NCI-H1105 treated with DMSO at 0.1 percent for 48 hours (cell line): ENCODE measurements around the gene TBC1D22A.
"Not testable (repeated sequence)": the region's sequence is repeated elsewhere in the genome, so short reads cannot be mapped to it uniquely, and the experiment has no call there.

Experiments
- DNase-seq: peaks from one replicate; lab custom pipeline; 2025; lab: John Stamatoyannopoulos, UW

Gene TBC1D22A

DNA sequence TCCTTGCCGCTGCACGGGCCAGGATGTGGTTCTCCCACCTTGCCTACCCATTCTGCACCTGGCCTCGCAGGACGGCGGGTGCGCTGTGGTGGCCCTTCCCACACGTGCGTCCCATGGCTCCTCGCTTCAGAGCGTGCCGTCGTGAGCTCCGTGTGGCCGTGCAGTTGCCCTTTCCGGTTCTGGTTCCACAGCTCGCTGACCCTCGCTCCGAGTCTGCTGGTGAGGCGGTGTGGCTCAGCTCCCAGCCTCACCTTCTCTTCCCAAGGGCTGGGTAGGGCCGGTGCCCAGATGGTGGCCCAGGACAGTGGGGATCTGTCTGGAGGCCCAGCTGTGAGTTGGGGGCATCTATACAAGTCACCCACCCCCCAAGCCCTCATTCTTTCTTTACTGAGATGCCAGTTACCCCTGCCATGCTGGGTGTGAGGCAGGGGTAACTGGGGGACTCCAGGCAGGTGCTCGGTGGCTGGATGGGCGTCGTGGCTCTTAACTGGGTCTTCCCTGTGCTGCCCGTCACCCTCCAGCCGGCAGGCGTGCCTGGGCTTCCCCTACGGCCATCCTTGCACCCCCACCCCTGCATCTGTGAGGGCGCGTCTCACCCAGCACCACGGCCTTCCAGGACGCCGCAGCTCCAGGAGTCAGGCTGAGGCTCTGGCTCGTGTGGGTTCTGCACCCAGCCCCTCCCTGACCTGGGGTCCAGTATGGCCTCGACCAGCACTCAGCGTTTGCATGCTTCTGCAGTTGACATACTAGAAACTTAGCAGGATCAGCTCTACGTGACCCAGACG, 395.2 kb downstream of the TBC1D22A start:
- no peak for DNase-seq

DNA sequence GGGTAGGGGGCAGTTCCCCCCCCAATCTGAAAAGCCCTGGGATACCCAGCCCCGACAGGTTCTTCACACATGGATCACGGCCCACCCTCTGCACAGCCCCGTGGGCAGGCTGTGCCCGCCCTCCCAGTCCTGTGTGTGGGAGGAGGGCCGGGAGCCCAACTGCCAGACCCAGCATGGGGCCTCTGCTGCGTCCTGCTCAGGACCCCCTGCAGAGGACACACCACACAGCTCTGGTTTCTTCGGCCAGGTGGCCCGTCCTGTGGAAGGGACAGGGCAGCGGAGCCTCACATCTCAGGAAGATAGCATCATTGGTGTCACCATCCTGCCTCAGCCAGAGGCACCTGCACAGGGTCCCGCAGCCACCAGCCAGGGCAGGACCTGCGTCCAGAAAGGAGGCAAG, 396.0 kb downstream of the TBC1D22A start:
- no peak for DNase-seq

DNA sequence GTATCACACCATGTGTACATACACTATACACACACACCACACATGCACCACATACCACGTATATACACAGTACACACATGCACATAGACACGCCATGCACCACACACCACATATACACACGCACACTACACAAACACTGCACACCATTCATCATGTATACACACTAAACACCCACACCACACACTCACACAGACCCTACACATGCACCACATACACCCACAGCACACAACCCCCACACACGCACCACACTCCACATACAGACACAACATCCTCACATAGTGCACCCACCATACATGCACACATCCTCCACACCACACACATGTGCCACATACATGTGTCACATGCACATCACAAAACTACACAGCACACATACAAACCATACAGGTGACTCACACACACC, 397.1 kb downstream of the TBC1D22A start:
- no peak for DNase-seq

DNA sequence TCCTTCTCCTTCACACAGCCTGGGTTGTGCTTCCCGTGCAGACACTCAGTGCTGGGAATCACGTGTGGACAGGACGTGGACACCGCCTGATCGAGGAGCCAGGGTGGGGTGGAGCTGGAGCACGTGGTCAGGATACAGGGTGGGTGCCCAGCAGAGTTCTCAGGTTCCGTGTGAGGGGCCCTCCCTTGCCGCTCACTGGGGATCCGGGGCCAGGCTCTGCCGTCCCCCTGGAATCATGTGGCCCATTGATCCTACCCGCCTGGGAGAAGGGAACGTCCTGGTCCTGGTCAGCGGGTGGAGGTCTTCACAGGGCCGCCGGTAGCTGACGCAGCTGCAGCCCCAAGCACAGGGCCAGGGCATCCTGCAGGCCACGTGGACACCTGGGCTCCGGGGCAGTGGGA, 397.7 kb downstream of the TBC1D22A start:
- DNase-seq: no peak

DNA sequence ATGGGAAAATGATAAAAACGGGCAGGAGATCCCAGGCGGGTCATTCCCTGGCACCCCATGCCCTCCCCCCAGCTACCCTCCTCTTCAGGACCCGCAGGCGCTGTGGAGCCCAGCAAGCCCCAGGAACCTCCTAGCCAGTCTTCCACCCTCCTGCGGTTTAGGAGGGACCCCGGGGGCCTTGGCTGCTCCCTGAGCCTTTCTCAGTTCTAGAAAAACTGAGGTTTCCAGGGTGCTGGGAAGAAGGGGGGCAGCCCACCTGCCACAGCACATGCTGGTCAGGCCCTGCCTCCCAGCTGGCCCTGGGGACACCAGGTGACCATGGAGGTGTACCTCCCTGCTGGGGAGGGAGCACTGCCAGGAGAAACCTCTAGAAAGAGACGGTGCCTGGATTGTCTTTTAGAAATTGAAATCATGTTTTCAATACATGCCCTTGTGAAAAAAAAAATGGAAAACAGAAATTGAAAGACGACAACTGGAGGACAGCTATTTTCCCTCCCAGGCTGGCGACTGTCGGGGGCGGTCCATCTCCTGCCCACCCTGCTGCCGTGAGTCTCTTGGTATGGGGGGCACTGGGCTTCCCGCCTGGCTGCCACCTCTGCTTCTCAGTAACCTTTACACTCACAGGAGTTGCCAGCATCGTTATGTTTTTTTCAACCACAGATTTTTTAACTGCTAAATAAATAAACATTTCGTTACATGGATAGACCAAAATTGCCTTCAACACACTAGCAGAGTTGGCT, 398.5 kb downstream of the TBC1D22A start:
- no peak for DNase-seq

DNA sequence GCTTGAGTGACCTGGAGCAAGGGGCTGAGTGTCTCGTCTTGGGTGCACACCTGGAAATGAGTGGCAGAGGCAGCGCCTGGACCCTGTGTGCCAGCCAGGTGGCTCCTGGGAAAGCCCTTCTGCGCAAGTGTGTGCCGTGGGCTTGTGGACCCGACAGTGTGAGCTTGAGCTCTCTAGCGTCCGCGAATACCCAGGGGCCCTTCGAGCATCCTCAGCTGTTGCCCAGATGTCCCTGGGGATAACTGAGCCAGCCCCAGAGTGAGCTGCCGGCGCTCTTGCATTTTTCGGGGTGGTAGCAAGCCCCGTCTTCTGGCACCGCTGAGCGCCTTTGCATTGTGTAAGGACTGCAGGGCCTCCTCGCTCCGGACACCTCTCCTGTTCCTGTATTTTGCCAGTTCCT, 399.2 kb downstream of the TBC1D22A start:
- DNase-seq: peak; percentile 33

DNA sequence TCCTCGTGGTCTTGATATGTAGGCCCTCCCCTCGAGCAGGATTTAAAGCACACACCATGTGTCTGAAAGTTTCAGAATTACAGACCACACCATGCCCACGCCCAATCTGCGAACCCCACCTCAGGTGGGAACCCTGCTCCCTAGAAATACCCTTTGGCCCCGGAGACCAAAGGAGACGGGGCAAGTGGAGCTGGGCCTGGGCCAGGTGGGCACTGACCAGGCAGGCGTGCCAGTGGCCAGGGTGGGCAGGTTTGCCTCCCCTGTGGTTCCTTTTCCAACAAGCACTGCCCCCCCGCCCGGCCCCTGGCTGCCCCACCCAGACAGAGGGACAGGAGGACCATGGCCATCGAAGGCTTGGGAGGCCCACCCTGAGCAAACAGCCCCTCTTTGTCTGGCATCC, 400.4 kb downstream of the TBC1D22A start:
- DNase-seq: no peak

DNA sequence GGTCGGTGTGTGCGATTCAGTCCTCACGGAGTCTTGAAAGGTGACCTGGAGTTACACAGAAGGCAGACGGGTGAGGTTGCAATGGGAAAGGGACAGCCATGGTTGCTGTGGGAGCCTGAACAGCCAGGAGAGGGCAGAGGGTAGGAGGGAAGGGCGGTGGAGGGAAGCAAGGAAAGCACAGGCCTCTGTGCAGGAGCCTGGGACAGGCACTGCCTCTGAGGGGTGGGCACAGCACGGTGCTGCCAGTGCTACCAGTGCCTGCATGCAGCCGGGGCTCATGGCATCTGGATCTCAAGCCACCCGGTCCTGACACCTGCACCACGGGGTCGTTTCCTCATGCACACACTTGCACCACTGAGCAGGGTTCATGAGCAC, 401.0 kb downstream of the TBC1D22A start:
- DNase-seq: no peak

DNA sequence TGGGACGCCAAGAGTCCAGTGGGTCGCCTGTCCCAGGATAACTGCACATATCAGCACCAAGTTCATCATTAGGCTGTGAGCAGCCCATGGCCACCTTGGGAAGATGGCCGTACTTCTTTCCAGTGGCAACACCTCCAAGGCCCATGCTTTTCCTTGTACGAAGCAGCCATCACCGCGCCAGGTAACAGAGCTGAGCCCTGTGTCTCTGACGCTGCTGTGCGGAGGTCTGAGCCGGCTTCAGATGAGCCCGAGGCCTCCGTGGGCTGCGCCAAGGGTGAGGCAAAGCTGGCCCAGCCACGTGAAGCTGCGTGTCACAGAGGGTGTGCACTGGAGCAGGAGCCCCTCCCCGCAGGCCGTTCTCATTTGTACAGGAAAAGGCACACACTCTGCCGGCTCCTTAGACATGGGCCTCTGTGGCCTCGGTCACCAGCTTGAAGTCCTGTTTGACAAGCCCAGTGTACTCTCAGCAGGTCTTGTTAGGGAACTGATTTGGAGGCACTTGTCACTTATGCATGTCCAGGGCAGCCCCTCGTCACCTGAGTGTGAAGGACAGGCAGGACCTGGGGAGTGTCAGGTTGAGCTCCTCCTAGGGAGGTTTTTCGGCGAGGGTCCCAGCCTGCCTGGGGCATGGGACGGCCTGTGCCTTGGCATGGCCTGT, 401.5 kb downstream of the TBC1D22A start:
- DNase-seq: no peak

DNA sequence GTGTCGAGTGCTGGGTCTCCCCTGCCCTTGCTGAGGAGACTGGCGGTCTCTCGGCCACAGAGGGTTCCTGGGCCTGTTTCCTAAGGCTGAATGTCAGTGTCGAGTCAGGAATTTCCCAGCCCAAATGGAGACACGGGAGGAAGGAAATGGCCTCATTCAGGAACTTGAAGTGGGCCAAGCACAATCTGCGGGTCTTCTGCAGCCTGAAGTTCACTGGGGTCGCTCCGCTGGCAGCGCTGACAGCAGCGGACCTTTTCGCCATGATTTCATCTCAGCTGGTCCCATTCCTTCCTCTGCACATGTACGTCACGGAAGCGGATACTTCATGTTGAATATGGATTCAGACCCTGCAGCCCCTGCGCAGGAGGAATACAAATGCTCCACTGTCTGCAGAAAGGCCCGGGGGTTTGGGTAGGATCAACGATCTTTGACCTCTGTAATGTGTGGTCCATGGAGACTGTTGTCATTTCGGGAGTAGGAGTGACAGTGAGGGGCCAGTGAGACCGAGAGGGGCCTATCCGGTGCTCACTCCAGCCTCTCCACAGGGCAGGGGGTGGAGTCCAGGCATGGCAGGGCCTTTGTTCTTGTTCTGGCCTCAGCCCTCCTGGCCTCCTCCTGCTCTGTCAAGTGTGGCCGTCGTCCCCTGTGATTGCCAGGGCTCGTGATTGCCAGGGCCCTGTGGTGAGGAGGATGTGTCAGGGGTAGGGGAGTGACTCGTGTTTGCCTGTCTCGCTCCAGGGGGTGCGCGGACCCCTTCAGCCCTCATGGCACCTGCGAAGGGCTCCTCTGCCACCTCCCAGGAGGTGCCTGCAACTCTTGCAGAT, 402.3 kb downstream of the TBC1D22A start:
- no peak for DNase-seq

DNA sequence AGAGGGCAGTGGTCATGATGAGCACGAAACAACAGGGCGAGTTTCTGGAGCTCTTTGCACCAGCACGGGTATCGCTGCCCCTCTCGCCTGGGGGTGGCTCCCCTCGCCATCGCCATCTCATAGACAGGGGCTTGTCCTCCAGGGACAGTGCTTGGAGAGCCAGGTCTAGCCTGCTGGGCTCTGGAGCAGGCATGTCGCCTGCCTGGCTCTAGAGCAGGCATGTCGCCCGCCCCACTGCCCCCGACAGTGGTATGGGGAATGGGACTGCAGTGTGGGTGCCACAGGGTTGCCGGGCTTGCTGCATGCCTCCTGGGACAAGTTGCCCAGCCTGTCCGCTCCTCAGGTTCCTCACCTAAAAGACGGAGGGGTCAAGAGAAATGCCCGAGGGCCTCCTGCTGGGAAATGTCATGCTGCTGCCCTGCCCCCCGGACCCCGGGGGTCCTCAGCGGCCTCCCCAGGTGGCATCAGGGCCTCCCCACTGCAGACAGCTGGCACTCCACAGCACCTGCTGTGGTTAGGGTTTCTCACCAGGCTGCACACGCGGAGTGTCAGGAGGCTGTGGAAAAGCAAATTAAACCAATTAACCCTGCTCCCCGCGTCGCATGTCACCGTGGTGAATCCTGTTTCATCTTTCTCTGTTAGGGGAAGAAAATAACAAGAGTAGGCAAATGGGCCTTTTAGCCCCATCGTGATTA, 403.0 kb downstream of the TBC1D22A start:
- DNase-seq: peak; percentile 75

DNA sequence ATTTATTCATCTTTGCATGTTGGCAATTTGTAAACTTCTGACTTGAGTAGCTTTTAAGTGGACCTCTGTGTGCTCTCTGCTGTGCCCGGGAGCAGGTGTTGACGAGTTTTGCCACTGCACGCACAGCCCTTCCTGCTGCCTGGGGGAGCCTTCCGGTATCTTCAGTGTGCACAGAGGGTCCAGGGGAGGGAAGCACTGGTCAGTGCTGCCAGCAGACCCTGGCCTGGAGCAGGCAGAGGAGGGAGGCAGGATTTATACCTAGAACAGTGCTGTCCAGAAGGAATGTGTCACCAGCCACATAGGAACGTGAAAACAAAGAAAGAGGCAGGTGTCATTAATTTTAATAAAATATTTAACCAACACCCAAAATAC, 403.6 kb downstream of the TBC1D22A start:
- no peak for DNase-seq

DNA sequence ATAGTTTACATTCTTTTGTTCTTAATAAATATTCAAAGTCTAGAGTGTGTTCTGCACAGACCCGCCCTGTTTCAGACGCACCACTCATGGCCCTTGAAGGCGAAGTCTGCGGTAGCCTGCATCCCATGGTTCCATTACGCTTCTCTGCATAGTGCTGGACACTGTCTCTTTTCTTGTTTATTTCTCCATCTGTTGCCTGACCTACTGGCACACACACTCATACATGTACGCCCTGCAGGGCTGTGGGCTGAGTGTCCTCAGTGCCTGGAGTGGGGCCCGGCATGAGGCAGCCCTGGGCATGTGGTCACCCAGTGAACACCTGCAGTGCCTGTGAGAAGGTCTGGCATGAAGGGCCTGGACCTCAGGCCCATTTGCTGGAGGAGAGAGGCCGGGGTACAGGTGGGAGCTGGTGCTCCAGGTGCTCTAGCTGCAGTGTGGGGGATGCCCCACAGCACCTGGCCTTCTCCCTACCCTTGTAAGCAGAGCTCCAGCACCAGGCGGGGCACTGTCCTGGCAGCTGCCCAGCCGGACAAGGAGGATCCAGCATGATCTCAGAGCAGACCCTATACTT, 404.1 kb downstream of the TBC1D22A start:
- peak; percentile 16 for DNase-seq

DNA sequence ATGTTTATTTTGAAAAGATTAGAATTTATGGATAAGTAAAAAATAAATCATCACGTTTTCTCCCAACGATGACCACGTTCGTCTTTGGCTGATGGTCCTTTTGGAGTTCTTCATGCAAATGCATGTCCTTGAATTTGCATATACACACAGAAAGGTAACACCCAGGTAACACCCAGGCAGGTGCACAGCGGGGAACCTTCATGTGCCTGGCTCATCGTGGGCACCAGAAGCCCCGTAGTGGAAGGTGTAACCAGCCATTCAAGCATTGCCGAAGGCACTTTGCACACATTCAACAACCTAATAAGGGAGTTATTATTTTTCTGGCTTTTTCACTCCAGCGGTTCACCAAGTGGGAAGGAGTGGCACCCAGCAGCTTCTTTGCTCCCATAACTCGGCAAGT, 404.6 kb downstream of the TBC1D22A start:
- peak; percentile 34 for DNase-seq

DNA sequence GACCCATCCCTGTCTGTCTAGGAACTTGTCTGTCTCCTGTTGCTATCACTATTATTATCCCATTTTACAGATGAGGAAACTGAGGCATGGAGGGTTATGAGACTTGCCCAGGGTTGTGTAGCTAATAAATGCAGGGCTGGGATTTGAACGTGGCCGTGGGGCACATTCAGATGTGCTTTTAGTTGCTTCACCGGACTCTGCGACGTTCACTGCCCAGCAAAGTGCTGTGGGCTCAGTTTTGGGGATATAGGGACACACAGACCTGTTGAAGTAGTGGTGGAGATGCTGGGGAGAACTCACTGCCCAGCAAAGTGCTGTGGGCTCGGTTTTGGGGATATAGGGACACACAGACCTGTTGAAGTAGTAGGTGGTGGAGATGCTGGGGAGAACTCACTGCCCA, 405.5 kb downstream of the TBC1D22A start:
- not testable (repeated sequence) for DNase-seq

DNA sequence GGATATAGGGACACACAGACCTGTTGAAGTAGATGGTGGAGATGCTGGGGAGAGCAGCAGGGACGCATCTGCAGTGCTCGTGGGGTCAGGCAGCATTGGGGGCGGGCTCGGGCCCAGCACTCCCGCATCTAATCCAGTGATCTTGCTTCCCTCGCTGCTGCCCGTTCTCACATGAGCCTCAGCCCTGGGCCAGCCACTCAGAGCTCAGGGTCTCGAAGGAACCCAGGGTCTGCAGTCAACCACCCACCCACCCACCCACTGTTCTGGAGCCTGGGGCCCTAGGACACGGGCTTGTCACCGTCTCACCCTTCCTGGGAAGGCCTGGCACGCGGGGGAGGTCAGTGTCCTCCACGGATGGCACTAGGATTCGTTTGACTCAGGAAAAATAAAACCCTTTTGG, 406.0 kb downstream of the TBC1D22A start:
- no peak for DNase-seq

DNA sequence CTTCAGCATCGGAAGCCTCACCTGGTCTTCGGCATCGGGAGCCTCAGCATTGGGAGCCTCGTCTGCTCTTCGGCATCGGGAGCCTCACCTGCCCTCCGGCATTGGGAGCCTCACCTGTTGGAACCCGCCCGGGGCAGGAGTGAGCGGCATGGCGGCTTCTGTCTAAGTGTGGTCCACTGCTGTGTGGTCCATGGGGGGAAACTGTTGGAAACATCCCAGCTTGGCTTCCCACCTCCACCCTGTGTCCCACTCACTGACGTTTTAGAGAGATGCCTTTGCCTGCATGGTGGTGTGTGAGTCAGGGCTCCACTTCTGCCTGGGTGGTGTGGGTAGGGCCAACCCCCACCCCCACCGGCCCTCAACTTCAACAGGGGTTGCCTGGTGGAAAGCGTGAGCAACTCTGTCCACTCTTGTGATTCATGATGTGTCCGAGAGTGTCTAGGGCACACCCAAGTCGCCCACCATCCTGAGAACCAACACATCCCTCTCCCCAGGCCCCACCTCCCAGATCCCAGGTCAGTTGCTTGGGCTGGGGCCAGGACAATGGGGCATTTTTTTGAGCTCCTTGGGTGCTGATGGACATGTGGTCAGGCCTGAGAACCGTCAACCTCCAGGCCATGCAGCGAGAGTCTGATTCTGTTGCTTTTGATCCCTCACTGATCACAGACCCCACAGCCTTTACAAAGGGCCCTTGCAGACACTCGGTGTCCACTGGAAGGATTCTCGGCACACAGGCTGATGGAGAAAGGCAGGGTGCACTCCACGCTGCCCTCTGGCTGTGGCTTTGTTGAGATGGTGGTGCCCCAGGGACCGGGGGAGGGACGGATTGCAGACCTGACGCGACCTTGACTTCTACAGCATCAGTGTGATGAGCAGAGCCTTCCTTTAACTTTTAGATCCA, 406.7 kb downstream of the TBC1D22A start:
- no peak for DNase-seq

DNA sequence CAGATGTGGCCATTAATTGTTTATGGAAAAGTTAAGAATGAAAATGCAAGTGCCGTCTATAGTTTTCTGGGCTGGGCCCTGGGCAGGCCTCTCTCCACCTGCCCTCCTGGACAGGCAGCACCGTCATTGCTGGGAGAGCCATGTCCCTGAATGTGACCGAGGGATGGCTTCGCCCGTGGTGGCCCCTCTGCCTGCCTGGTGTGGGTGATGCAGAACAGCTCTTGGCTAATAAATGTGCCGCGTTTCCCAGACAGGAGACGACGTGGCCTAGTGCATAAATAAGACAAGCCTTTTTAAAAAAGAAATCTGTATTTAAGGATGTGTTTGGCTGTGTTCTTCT, 407.3 kb downstream of the TBC1D22A start:
- DNase-seq: no peak

DNA sequence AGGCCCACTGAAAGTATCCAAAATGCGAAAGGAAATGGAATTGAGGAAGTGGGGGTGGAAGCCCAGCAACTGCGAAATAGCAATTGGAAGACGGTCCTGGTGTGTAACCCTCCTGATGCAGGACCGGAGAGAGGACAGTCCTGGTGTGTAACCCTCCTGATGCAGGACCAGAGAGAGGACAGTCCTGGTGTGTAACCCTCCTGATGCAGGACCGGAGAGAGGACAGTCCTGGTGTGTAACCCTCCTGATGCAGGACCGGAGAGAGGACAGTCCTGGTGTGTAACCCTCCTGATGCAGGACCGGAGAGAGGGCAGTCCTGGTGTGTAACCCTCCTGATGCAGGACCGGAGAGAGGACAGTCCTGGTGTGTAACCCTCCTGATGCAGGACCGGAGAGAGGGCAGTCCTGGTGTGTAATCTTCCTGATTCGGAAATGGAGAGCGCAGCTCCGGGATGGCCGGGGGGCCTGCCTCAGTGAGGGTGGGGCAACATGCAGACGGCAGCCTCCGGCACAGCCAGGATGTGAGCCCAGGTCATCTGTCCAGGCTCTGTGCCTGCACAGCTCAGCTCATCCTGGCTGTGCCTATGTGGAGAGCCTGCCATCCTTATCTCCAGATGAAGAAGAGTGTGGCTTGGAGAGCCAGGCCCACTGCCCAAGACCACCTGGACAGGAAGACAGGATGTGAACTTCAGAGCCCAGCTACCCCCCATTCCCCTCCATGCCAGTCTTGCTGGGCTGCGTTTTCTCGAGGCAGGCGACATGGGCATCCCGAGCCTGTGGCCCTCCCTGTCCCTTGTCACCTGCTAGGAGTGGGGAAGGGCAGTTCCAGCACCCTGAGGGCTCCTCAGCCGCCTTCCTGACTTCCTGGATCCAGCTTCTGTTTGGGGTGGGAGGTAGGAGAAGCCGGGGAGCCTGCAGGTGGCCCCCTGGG, 408.3 kb downstream of the TBC1D22A start:
- not testable (repeated sequence) for DNase-seq
